Measurements from ENCODE around the gene RBM33. TPM values are rescaled to one million over a fixed set of nuclear protein-coding genes. Genes with fewer than 3 reads are reported as not detected.

RBM33 gene
- total RNA-seq, 2 experiments from 2014 or later, result 73.7 to 84.8 TPM

DNA sequence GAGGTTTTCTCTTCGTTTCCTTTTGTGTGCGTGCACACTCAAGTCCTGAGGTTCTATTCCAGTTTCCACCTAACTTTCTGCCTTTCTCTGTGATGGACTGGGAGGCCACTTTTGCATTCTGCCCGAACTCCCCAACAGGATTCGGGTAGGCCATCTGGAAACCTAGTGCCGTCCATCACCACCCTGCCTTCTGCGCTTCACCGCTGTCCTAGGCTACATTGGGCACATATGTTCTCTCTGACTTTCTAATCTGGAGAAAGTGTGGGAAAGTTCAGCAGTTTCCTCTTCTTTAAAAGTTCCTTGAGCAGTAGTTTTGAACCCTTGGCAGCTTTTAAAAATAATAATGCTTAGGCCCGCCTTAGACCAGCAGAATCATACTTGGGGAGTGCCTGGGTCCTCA lies 121.0 kb downstream of the RBM33 start:
- peak overlapping the region; percentile 95 for H3K27ac Mint-ChIP-seq
- TF ChIP-seq, protein P1, sequence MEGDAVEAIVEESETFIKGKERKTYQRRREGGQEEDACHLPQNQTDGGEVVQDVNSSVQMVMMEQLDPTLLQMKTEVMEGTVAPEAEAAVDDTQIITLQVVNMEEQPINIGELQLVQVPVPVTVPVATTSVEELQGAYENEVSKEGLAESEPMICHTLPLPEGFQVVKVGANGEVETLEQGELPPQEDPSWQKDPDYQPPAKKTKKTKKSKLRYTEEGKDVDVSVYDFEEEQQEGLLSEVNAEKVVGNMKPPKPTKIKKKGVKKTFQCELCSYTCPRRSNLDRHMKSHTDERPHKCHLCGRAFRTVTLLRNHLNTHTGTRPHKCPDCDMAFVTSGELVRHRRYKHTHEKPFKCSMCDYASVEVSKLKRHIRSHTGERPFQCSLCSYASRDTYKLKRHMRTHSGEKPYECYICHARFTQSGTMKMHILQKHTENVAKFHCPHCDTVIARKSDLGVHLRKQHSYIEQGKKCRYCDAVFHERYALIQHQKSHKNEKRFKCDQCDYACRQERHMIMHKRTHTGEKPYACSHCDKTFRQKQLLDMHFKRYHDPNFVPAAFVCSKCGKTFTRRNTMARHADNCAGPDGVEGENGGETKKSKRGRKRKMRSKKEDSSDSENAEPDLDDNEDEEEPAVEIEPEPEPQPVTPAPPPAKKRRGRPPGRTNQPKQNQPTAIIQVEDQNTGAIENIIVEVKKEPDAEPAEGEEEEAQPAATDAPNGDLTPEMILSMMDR (IDR thresholded peaks at IDR 0.05), result no peak
- H3K27me3 Mint-ChIP-seq, result no peaks in the 10 kb centered on the region
- H3K36me3 Mint-ChIP-seq (ENCODE audit: low read depth), result peaks cover 64% of the 10 kb centered on the region
- H3K4me3 Mint-ChIP-seq, result no peak overlapping the region
- ATAC-seq, result no peak
- intact Hi-C loops (cut with micrococcal nuclease), result loop anchor here (2.0 to 10.0 kb wide), 2 partner anchors 27 to 121 kb away; partner anchors contain the start of gene RBM33
- CTCF ChIA-PET, result interaction anchor here (0.7 to 9.0 kb wide), 4 partner anchors 33 to 386 kb away, joined by 3 to 158 read pairs (median 18); no protein-coding TSS in a partner anchor
- DNase-seq, result no peak
- peaks cover 54% of the 10 kb centered on the region for H3K4me1 Mint-ChIP-seq (ENCODE audit: low read depth)
- POLR2A ChIA-PET, result no interaction called here
- no peaks in the 10 kb centered on the region for H3K9me3 Mint-ChIP-seq

DNA sequence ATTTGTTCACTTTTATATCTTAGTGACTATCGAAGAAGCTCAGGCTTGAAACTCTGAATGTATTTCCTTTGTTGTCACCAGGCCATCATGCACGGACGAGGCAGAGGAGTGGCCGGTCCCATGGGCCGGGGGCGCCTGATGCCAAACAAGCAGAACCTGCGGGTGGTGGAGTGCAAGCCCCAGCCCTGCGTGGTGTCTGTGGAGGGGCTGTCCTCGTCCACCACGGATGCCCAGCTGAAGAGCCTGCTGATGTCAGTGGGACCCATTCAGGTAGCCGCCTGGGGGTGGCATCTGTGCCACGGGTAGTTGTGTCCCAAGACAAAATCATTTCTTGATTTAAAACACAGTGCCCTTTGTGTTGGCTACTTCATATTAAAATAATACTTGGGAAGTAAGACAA lies 121.9 kb downstream of the RBM33 start:
- intact Hi-C loops (cut with micrococcal nuclease), result loop anchor here (10.0 kb wide), 1 partner anchor 122 kb away; the partner anchor contains the start of gene RBM33
- CTCF ChIA-PET, result interaction anchor here (0.7 to 9.0 kb wide), 11 partner anchors 10 to 387 kb away, joined by 3 to 158 read pairs (median 10); no protein-coding TSS in a partner anchor
- H3K27me3 Mint-ChIP-seq, result no peaks in the 10 kb centered on the region
- no peak overlapping the region for H3K27ac Mint-ChIP-seq
- DNase-seq (no peak), ATAC-seq (no peak)
- H3K36me3 Mint-ChIP-seq (ENCODE audit: low read depth), result peaks cover 64% of the 10 kb centered on the region
- no peaks in the 10 kb centered on the region for H3K9me3 Mint-ChIP-seq
- POLR2A ChIA-PET, result no interaction called here
- no peak overlapping the region for H3K4me3 Mint-ChIP-seq
- H3K4me1 Mint-ChIP-seq (ENCODE audit: low read depth), result peaks cover 50% of the 10 kb centered on the region
- TF ChIP-seq, protein P1 (IDR thresholded peaks at IDR 0.05), result no peak

DNA sequence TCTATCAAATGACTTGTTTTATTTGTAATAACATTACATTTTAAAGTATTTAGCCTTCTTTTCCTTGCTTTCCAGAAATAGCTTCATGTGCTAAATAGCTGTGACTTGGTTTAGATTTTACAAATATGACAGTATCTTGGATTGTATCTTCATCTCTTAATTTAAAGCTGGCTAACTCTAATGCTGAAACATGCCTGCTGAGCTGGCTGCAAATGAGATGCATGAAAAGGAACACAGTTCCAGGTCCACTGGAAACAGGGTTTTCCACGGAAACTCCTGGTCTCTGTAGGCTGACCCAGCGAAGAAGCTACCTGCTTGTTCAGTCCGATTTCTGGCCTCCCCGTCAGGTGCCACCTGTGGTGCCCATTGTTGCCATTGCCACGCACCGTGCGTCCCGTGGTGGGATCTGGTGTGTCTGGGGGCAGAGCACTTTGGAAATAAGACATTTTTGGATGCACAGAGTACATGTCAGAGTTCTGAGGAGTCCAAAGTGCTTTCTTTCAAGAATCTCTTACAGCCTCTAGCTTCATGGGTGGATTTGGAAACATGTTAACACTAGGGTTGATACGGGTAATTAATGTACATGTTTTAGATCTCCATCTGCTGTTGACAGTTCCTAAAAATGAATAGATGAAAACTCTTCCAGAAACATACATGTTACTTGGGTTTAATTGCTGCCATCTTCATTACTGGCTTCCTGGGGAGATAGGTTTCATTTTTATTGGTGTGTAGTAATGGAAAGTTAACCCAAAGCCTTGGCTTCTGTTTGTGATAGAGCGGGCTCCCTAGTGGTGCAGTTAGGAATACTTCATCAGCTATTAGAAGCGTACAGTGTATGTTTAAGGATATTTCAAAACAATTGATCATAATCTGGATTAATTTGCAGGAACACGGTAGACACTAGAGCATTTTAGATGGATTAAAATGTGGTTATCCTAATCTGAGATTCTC lies 122.8 kb downstream of the RBM33 start:
- POLR2A ChIA-PET, result no interaction called here
- peak overlapping the region; percentile 17 for H3K27ac Mint-ChIP-seq
- intact Hi-C loops (cut with micrococcal nuclease), result loop anchor here (10.0 kb wide), 1 partner anchor 122 kb away; the partner anchor contains the start of gene RBM33
- TF ChIP-seq, protein P1 (IDR thresholded peaks at IDR 0.05), result no peak
- no peak for ATAC-seq
- peaks cover 41% of the 10 kb centered on the region for H3K4me1 Mint-ChIP-seq (ENCODE audit: low read depth)
- H3K36me3 Mint-ChIP-seq (ENCODE audit: low read depth), result peaks cover 59% of the 10 kb centered on the region
- H3K4me3 Mint-ChIP-seq, result no peak overlapping the region
- CTCF ChIA-PET, result interaction anchor here (0.6 to 9.0 kb wide), 34 partner anchors 7 to 387 kb away, joined by 3 to 158 read pairs (median 4); partner anchors contain the start of gene RBM33
- no peaks in the 10 kb centered on the region for H3K27me3 Mint-ChIP-seq
- H3K9me3 Mint-ChIP-seq, result no peaks in the 10 kb centered on the region
- no peak for DNase-seq

DNA sequence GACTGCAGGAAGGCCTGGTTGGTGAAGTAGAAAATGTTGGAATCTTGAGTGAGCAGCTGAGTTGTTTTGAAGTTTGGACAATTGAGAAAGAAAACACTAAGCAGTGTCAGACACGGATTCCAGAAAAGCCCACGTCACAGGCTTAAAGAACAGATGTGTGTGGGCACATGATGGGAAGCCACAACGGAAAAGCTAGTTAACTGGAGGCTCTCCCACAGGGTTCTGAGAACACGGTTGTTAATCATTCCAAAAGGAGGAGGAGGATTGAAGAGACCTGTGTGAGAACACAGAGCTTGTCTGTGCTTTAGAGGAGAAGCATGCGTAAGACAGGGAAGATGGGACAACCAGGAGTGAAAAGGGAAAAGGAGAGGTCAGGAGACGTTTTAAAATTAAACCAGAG lies 125.2 kb downstream of the RBM33 start:
- ChIA-PET CTCF (interaction anchor here (9.0 kb wide), 1 partner anchor 171 kb away, joined by 158 read pairs; no protein-coding TSS in a partner anchor), POLR2A (no interaction called here)
- Mint-ChIP-seq H3K9me3 (no peaks in the 10 kb centered on the region), H3K36me3 (ENCODE audit: low read depth) (peaks cover 45% of the 10 kb centered on the region), H3K4me1 (ENCODE audit: low read depth) (peaks cover 18% of the 10 kb centered on the region), H3K27ac (peak overlapping the region; percentile 57), H3K4me3 (no peak overlapping the region), H3K27me3 (no peaks in the 10 kb centered on the region)
- ATAC-seq (no peak), DNase-seq (no peak)
- intact Hi-C loops (cut with micrococcal nuclease), result loop anchor here (10.0 kb wide), 1 partner anchor 125 kb away; the partner anchor contains the start of gene RBM33
- TF ChIP-seq, protein P1 (IDR thresholded peaks at IDR 0.05), result no peak
